IPS-NIHi11 (cell line): ENCODE data around the gene LIME1.
"Not testable (repeated sequence)": the region's sequence is repeated elsewhere in the genome, so short reads cannot be mapped to it uniquely, and the experiment has no call there.

ENCODE experiments used
- DNase-seq: peaks from one replicate; pipeline ENCODE4 v3.0.0; 2012; ENCODE audit warnings: mixed read lengths, low spot score

LIME1 gene

GRCh38 chr20:63708301-63709148 is 27.9 kb upstream of the LIME1 start:
- DNase-seq = no peak

DNA sequence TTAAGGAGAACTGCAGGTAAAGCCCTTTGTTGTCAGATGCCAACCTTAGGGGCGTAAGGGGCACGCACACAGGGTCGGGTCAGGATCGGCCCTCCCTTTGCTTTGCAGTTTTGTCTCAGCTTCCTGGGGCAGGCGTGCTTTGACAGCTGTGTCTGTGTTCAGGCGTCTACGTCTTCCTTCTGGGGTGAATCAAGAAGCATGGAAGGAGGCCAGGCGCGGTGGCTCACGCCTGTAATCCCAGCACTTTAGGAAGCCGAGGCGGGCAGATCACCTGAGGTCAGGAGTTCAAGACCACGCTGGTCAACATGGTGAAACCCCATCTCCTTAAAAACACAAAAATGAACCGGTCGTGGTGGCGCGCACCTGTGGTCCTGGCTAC is 27.3 kb upstream of the LIME1 start:
- DNase-seq = no peak

DNA sequence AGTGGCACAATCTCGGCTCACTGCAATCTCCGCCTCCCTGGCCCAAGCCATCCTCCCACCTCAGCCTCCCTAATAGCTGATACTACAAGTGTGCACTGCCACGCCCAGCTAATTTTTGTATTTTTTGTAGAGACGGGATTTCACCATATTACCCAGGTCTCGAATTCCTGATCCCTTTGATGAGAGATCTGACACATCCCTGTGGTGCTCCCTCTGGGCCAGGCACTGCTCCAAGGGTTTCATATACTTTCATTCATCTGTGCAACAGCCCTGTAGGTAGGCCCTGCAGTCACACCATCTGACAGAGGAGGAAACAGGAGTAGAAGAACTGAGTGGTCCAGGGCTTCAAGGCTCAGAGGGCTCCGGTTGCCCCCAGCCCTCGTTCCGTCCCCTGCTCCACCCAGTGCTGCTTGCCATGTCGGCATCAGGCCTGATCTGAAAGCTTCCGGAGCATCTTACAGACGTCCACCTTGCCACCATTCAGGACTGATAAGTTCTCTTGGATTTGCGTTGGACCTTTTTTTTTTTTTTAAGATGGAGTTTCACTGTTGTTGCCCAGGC is 25.3 kb upstream of the LIME1 start:
- DNase-seq = no peak

DNA sequence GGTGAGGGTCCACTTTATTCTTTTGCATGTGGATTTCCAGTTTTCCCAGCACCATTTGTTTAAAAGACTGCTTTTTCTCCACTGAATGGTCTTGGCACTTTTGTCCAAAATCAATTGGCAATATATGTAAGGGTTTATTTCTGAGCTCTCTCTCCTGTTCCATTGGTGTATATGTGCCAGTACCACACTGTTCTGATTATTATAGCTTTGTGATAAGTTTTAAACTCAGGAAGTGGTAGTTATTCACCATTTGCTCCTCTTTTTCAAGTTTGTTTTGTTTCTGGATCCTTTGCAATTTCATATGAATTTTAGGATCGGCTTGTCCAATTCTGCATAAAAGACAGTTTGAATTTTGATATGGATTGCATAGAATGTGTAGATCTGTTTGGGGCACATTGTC is 24.3 kb upstream of the LIME1 start:
- no peak for DNase-seq

GRCh38 chr20:63714858-63715257 is 21.6 kb upstream of the LIME1 start:
- no peak for DNase-seq

- no peak for DNase-seq
Observed at GRCh38 chr20:63718996-63719395, 17.5 kb upstream of the LIME1 start.

GRCh38 chr20:63722967-63723622 is 13.4 kb upstream of the LIME1 start:
- not testable (repeated sequence) for DNase-seq

DNA sequence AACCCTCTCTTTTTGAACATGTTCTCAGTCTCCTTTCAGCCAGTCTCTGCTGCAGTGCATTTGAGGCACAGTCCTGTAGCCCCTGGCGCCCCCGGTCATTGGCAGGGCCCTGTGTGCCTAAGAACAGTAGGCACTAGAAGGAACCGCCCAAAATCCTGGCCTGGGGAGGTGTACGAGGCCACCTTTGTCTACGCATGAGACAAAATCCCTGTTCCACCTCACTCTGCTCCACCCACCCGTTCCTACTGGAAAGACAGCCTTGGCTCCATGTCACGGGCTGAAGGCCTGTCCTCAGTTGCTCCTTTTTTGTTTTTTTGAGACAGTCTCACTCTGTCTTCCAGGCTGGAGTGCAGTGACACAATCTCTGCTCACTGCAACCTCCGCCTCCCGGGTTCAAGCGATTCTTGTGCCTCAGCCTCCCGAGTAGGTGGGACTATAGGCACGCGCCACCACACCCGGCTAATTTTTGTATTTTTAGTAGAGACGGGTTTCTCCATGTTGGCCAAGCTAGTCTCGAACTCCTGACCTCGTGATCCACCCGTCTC is 6.2 kb upstream of the LIME1 start:
- not testable (repeated sequence) for DNase-seq

GRCh38 chr20:63731410-63731809 is 5.1 kb upstream of the LIME1 start:
- DNase-seq = no peak

DNA sequence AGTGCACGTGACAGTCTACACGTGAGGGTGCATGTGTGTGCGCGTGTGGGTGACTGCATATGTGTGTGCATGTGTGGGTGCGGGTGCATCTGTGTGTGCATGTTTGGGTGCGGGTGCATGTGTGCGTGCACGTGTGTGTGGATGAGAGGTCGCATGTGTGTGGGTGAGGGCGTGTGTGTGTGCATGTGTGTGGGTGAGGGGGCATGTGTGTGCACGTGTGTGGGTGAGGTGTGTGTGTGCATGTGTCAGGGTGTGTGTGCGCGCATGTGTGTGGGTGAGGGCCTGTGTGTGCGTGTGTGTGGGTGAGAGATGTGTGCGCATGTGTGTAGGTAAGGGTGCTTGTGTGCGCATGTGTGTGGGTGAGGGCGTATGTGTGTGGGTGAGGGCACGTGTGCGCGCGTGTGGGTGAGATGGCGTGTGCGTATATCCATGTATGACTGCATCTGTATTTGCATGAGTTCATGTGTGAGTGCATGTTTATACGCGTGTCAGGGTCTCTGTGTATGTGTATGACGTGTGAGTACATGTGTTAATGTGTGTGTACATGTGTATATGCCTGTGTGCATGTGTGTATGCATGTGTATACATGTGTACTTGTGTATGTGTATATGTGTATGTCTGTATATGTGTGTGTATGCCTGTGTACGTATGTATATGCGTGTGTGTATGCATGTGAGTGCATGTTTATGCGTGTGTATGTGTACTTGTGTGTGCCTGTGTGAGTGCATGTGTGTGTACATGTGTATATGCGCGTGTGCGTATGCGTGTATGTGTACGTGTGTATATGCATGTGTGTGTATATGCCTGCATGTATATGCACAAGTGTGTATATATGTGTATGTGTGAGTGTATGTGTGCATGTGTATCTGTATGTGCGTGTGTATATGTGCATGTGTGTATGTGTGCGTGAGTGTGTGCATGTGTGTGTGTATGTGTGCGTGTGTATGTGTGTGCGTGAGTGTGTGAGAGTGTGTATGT is 4.1 kb upstream of the LIME1 start:
- DNase-seq = no peak

DNA sequence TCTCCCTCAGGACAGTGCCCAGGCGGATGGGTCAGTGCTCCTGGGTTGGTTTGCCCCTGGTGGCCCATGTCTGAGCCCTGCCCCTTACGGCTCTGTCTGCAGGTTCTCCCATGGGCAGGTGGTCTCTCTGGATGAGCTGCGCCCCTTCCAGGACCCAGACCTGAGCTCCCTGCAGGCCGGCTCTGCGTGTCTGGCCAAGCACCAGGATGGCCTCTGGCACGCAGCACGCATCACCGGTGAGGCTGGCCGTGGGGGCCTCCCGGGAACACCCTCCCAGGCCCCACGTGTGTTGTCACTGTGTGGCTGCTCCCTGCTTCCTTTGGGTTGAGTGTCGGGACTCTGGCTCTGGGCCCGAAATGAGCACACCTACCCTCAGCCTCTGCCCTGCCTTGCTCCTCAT is 3.3 kb upstream of the LIME1 start:
- DNase-seq = no peak

DNA sequence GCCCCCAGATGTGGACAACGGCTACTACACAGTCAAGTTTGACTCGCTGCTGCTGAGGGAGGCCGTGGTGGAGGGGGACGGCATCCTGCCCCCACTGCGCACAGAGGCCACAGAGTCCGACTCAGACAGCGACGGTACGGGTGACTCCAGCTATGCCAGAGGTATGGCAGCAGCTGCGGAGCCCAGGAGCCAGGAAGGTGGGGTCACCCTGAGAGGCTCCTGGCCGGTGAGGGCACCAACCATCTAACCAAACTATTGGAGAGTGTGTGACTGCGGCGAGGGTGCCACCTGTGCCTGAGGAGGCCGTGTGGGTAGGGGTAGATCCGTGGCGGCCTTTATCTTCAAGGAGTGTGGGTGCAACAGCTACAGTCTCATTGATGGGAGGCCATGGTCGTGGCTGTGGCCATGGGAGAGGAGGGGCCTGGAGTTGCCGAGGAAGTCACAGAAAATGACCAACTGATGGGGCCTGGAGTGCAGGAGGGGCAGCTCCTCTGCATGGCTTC is 2.8 kb upstream of the LIME1 start:
- DNase-seq = no peak

DNA sequence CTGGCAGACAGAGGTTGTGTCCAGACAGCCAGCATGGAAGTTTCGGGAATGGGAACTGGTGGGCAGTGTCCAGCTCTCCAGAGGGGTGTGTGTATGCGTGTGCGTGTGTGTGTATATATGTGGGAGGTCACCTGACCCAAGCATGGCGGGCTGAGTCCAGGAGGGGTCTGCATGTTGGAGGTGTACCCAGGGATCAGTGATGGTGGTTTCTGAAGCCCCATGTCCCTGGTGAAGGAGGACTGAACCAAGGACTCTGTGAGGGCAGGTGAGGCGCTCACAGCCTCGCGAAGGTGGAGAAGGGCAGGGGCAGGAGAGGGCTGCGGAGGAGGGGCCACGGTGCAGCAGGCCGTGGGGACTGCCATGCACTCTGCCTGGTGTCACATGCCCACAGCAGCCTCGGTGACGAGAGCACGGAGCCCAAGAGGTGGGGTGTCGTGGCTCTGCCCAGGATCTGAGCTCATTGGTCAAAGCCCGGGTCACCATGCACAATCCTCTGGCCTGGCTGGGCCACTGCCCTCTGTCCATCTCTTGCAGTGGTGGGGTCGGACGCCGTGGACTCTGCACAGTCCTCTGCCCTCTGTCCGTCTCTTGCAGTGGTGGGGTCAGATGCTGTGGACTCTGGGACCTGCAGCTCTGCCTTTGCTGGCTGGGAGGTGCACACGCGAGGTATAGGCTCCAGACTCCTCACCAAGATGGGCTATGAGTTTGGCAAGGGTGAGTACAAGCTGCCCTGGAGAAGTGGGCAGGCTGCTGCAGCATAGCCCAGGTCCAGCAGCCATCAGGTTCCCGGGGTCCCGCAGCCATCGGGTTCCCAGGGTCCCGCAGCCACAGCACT is 2.1 kb upstream of the LIME1 start:
- DNase-seq = no peak

- DNase-seq = no peak
Observed at GRCh38 chr20:63734946-63735858, 1.3 kb upstream of the LIME1 start.

- peak; percentile 67 for DNase-seq
Observed at GRCh38 chr20:63736893-63737694, 630 bp downstream of the LIME1 start.

DNA sequence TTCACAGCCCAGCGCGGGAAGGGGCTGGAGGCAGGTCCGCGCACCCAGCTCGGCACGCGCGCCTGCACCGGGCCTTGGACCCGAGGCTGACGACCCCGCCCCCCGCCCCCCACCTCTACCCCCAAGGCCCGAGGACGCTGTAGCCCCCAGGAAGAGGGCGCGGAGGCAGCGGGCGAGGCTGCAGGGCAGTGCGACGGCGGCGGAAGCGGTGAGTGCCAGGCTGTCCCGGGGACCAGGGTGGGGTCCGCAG is 1.2 kb downstream of the LIME1 start:
- no peak for DNase-seq

DNA sequence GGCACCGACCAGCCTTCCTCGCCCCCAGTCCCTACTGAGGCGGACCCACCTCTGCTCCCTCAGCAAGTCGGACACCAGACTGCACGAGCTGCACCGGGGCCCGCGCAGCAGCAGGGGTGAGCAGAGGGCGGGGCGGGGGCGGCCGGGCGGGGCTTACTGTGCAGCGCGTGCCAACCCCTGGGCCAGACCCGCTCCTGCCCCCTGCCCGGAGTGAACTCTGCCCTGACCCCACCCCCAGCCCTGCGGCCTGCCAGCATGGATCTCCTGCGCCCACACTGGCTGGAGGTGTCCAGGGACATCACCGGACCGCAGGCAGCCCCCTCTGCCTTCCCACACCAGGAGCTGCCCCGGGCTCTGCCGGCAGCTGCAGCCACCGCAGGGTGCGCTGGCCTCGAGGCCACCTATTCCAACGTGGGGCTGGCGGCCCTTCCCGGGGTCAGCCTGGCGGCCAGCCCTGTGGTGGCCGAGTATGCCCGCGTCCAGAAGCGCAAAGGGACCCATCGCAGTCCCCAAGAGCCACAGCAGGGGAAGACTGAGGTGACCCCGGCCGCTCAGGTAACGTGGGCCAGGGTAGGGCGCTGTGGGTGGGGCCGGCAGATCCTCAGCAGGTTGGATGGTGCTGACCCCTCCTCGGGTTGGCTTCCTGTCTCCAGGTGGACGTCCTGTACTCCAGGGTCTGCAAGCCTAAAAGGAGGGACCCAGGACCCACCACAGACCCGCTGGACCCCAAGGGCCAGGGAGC is 1.7 kb downstream of the LIME1 start:
- peak; percentile 67 for DNase-seq

- peak; percentile 76 for DNase-seq
Observed at GRCh38 chr20:63738687-63739129, 2.2 kb downstream of the LIME1 start.
